Measurements from ENCODE around the gene NEDD4.
"Not testable (repeated sequence)": the region's sequence is repeated elsewhere in the genome, so short reads cannot be mapped to it uniquely, and the experiment has no call there.

Gene NEDD4

DNA sequence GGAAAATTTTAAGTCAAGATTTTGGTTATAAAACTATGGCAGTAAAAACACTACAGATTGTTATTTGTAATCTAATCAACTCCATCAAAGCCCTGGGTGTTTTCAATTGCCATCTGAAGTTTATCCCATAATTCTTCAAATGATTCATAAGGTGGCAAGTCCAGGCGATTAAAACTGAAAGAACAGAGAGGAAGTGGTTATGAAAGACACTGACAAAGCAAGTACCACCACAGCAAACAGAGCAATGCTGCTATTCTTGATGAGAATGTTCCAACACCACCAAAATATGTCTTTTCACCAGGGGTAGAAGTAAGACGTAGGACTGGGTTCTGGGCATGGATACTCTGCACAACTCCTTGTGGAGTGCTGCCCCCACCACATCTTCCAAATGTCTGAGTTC lies 163.6 kb downstream of the NEDD4 start:
- DNase-seq (ENCODE audit: low spot score) = peak; percentile 46
- Mint-ChIP-seq H3K36me3 (ENCODE audit: low read depth) (no peaks in the 10 kb centered on the region), H3K4me3 (peak overlapping the region; percentile 41), H3K9me3 (no peaks in the 10 kb centered on the region), H3K4me1 (ENCODE audit: low read depth) (peaks cover 29% of the 10 kb centered on the region), H3K27me3 (ENCODE audit: low read depth) (no peaks in the 10 kb centered on the region), H3K27ac (peak overlapping the region; percentile 38)

DNA sequence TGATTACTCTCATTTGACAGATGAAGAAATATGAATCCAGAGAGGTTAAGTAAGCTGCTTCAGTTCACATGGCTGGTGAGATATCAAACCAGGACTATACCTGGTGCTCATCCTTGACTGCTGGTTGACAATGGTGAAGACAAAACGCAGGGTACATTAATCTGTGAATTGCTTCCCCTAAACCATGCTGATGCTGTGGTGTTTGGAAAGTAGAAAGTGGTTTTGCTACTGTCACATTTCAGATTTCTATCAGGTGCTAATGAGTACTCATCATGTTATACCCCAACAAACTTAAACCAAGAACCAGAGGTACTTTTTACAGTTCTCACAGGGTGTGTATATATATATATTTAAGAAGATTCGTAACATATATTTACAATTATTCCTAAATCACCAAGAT lies 165.5 kb downstream of the NEDD4 start:
- Mint-ChIP-seq H3K4me3 (no peak overlapping the region), H3K27me3 (ENCODE audit: low read depth) (no peaks in the 10 kb centered on the region), H3K27ac (no peak overlapping the region), H3K4me1 (ENCODE audit: low read depth) (peaks cover 29% of the 10 kb centered on the region), H3K9me3 (no peaks in the 10 kb centered on the region), H3K36me3 (ENCODE audit: low read depth) (no peaks in the 10 kb centered on the region)
- no peak for DNase-seq (ENCODE audit: low spot score)

- Mint-ChIP-seq H3K9me3 (no peaks in the 10 kb centered on the region), H3K36me3 (ENCODE audit: low read depth) (no peaks in the 10 kb centered on the region), H3K4me1 (ENCODE audit: low read depth) (peaks cover 29% of the 10 kb centered on the region), H3K27me3 (ENCODE audit: low read depth) (no peaks in the 10 kb centered on the region), H3K4me3 (no peak overlapping the region), H3K27ac (no peak overlapping the region)
- DNase-seq (ENCODE audit: low spot score) = no peak
Measured at GRCh38 chr15:55827204-55827603, 166.2 kb downstream of the NEDD4 start.

- Mint-ChIP-seq H3K9me3 (no peaks in the 10 kb centered on the region), H3K4me3 (no peak overlapping the region), H3K27ac (no peak overlapping the region), H3K4me1 (ENCODE audit: low read depth) (peaks cover 22% of the 10 kb centered on the region), H3K36me3 (ENCODE audit: low read depth) (no peaks in the 10 kb centered on the region), H3K27me3 (ENCODE audit: low read depth) (no peaks in the 10 kb centered on the region)
- DNase-seq (ENCODE audit: low spot score) = no peak
Measured at GRCh38 chr15:55824857-55825613, 168.4 kb downstream of the NEDD4 start.

DNA sequence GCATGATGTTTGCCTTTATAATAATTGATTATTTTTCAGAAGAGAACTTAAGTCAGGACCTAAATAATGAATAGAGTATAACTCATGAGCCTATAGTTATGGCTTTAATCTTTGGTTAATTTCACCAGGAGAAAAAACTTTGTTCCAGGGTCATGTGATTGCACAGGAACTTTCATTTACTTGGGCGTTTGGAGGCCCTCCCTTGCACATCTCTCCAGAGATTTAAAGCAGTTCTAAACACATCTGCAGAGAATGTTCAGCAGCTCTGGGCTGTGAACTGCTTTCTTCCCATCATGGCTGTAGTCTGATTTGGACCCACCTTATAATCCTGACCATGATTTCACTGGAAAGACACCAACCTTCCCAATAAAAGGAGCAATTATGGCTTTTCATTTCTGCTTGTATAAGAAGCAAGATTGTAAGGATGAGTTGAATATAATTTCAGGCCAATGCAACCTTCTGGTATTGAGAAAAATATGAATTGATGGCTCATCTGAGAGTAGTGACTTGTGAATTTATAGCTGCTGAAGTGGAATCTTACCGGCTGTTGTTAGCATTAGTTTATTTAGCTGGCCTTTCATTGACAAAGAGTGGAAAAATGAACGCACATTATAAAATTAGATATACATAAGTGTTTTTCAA lies 169.6 kb downstream of the NEDD4 start:
- Mint-ChIP-seq H3K27ac (no peak overlapping the region), H3K27me3 (ENCODE audit: low read depth) (no peaks in the 10 kb centered on the region), H3K4me3 (no peak overlapping the region), H3K4me1 (ENCODE audit: low read depth) (peaks cover 12% of the 10 kb centered on the region), H3K36me3 (ENCODE audit: low read depth) (no peaks in the 10 kb centered on the region), H3K9me3 (no peaks in the 10 kb centered on the region)
- DNase-seq (ENCODE audit: low spot score) = no peak

- Mint-ChIP-seq H3K27me3 (ENCODE audit: low read depth) (no peaks in the 10 kb centered on the region), H3K9me3 (no peaks in the 10 kb centered on the region), H3K27ac (no peak overlapping the region), H3K4me1 (ENCODE audit: low read depth) (peaks cover 9% of the 10 kb centered on the region), H3K4me3 (no peak overlapping the region), H3K36me3 (ENCODE audit: low read depth) (no peaks in the 10 kb centered on the region)
- no peak for DNase-seq (ENCODE audit: low spot score)
Measured at GRCh38 chr15:55823191-55823670, 170.2 kb downstream of the NEDD4 start.

DNA sequence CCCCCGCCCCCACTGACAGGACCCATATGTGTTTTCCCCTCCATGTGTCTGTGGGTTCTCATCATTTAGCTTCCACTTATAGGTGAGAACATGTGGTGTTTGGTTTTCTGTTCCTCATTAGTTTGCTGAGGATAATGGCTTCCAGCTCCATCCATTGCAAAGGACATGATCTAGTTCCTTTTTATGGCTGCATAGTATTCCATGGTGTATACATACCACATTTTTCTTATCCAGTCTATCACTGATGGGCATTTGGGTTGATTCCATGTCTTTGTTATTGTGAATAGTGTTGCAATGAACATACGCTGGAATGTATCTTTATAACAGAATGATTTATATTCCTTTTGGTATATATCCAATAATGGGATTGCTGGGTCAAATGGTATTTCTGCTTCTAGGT lies 171.7 kb downstream of the NEDD4 start:
- not testable (repeated sequence) for H3K4me3 Mint-ChIP-seq; H3K27me3 Mint-ChIP-seq (ENCODE audit: low read depth); H3K9me3 Mint-ChIP-seq; H3K4me1 Mint-ChIP-seq (ENCODE audit: low read depth); H3K36me3 Mint-ChIP-seq (ENCODE audit: low read depth); H3K27ac Mint-ChIP-seq; DNase-seq (ENCODE audit: low spot score)

DNA sequence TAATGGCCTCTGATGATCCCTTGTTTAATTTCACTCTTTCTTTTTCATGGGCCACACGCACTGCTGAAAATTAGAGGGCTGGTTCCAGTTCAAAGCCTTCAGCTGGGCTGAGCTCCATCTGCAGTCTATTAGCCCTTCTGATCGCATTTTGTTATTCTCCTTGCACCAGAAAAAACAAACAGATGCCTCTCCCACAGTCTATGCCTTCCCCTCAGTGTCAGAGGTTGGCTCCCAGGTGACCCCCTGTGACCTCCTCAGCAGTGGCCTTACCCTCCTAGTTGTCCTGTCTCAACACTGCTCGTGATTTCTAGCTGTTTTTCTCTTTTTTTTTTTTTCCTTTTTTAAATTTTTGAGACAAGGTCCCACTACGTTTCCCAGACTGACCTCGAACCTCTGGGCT lies 173.4 kb downstream of the NEDD4 start:
- no peaks in the 10 kb centered on the region for H3K4me1 Mint-ChIP-seq (ENCODE audit: low read depth)
- H3K4me3 Mint-ChIP-seq = no peak overlapping the region
- H3K27me3 Mint-ChIP-seq (ENCODE audit: low read depth) = no peaks in the 10 kb centered on the region
- H3K9me3 Mint-ChIP-seq = no peaks in the 10 kb centered on the region
- H3K27ac Mint-ChIP-seq = no peak overlapping the region
- H3K36me3 Mint-ChIP-seq (ENCODE audit: low read depth) = no peaks in the 10 kb centered on the region
- DNase-seq (ENCODE audit: low spot score) = no peak

DNA sequence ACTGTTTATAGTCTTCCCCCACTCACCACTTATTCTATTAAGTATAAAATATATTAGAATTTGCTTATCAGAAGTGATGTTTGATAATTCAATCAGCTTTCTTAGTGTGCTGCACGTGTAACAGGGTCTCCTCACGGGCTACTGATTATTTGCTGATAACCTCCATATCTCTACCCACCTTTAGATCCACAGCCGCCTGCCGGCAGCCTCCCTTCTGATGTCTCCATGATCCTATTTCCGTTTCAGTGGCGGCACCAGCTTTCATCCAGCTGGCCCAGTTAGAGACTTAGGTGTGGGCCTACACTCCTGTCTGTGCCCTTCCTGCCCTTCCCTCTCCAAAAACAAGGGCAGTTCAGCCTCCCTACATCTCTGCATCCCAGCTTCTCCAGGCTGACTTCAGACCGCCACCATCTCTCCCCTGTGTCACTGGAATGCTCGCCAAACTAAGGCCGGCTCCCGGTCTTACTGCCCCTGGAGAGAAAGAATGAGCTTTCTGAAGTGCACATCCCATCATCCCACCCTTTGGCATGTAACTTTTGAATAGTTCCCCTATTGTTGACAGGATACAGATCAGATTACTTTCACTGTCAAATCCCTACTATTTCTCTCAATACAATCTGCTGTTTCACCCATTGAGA lies 173.9 kb downstream of the NEDD4 start:
- Mint-ChIP-seq H3K9me3 (no peaks in the 10 kb centered on the region), H3K4me3 (no peak overlapping the region), H3K27me3 (ENCODE audit: low read depth) (no peaks in the 10 kb centered on the region), H3K36me3 (ENCODE audit: low read depth) (no peaks in the 10 kb centered on the region), H3K27ac (no peak overlapping the region), H3K4me1 (ENCODE audit: low read depth) (peaks cover 3% of the 10 kb centered on the region)
- no peak for DNase-seq (ENCODE audit: low spot score)

GRCh38 chr15:55816017-55816416 lies 177.4 kb downstream of the NEDD4 start:
- Mint-ChIP-seq H3K9me3 (no peaks in the 10 kb centered on the region), H3K27ac (no peak overlapping the region), H3K4me3 (no peak overlapping the region), H3K4me1 (ENCODE audit: low read depth) (peaks cover 3% of the 10 kb centered on the region), H3K36me3 (ENCODE audit: low read depth) (no peaks in the 10 kb centered on the region), H3K27me3 (ENCODE audit: low read depth) (no peaks in the 10 kb centered on the region)
- DNase-seq (ENCODE audit: low spot score) = no peak

DNA sequence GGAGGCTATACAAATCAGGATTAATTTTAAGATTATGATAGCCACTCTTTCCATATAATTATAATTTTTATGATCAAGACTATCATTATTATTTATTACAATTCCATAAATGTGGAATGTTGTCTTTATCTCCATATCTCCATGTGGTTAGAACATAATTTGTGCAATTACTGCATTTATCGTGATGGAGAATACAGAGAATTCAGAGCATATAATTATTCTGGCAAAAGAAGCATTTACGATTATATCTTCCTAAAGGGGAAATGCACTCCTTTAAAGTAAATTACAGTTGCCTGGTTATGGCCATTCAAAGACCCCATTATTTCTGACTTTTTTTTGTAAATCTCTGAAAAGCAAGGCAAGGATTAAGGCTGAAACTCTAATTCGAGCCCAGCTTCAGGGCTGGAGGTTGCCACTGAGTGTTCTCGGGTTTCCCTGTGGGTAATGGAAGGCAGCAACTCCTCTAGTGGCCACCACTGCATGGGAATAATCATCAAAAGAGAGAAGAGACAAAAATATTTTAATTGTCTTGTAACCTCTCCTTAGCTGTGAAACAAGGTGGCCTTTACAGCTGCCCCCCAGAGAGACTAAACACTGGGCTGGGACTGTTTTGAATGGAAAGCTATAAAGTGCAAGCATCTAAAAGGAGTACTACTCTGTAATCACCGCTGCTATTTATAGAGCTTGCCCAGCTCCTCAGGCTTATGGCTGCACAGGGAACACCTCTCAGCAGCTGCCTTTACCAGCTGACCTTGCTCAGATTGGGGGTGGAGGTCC lies 190.6 kb downstream of the NEDD4 start:
- Mint-ChIP-seq H3K4me3 (no peak overlapping the region), H3K9me3 (no peaks in the 10 kb centered on the region), H3K4me1 (ENCODE audit: low read depth) (peaks cover 4% of the 10 kb centered on the region), H3K27ac (no peak overlapping the region), H3K27me3 (ENCODE audit: low read depth) (peaks cover 19% of the 10 kb centered on the region), H3K36me3 (ENCODE audit: low read depth) (no peaks in the 10 kb centered on the region)
- no peak for DNase-seq (ENCODE audit: low spot score)

DNA sequence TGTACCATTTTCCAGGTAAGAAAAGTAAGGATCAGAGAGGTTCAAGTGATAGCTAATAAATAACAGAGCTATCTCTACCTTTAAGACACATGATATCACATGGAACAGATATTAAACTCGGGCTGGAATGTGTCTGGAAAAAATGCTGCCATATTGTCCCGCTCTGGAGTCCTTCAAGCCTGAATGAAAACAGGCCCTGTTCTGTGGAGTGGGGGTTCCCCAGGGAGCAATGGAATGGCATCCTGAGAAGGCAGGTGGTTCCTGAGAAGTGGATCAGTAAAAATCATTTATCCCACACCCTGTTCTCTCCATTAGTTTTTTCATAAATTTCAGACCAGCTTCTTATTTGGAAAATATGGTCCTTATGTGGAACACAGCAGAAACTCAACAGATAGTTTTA lies 193.2 kb downstream of the NEDD4 start:
- no peak overlapping the region for H3K27ac Mint-ChIP-seq
- H3K27me3 Mint-ChIP-seq (ENCODE audit: low read depth) = peaks cover 10% of the 10 kb centered on the region
- DNase-seq (ENCODE audit: low spot score) = no peak
- no peaks in the 10 kb centered on the region for H3K36me3 Mint-ChIP-seq (ENCODE audit: low read depth)
- peaks cover 4% of the 10 kb centered on the region for H3K4me1 Mint-ChIP-seq (ENCODE audit: low read depth)
- H3K9me3 Mint-ChIP-seq = no peaks in the 10 kb centered on the region
- H3K4me3 Mint-ChIP-seq = no peak overlapping the region

DNA sequence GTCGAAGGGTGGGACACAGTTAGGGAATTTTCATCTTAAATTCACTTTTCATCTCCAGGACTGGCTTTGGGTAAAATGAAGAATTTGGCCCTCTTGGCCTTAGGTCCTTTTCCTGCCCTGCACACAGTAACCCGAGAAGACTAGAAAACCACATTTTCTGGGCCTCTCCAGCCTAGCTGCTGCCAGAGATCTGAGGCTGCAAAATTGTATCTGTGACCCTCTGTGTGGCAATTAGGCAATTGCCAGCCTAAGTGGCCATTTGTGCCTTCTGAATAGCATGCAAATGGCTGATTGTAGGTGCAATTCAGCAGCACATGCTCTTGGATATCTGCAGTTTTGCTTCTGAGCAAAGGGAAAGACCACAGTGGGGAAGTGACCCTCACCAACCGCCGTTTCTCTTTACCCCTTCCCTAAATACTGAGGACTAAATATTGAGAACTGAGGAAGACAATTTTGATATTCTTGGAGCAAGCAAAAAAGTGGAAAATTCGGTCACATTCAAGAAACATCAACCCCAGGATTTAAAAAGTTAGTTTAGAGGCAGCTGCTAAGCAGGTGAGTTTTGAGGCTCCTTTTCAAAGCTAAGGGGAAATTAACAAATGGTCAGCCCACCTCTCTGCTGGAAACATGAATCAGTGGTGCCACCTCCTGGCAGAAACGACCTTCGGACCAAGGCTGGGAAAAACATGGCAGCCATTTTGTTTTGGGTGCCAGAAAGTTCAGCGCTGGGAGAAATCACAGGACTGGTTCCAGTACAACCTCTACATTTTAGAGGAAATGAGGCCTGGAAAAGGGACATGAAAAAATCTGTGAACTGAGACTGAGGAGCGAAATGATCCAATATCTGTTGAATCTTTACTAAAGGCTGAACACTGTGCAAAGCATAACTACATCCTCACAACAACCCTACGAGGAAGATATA lies 193.9 kb downstream of the NEDD4 start:
- peak; percentile 10 for DNase-seq (ENCODE audit: low spot score)
- peaks cover 3% of the 10 kb centered on the region for H3K27me3 Mint-ChIP-seq (ENCODE audit: low read depth)
- no peaks in the 10 kb centered on the region for H3K36me3 Mint-ChIP-seq (ENCODE audit: low read depth)
- peaks cover 4% of the 10 kb centered on the region for H3K9me3 Mint-ChIP-seq
- H3K4me3 Mint-ChIP-seq = no peak overlapping the region
- H3K4me1 Mint-ChIP-seq (ENCODE audit: low read depth) = peaks cover 4% of the 10 kb centered on the region
- H3K27ac Mint-ChIP-seq = no peak overlapping the region
